Activated CD4-positive, CD25-positive, alpha-beta regulatory T cell treated with anti-CD3 and anti-CD28 coated beads, Interleukin-2, amount 50 U/mL, for 16 hours (primary cell): ENCODE data around the gene NFKBIA.
"Not testable (repeated sequence)": the region's sequence is repeated elsewhere in the genome, so short reads cannot be mapped to it uniquely, and the experiment has no call there.

ENCODE experiments used
- DNase-seq: peaks from one replicate; pipeline ENCODE4 v3.0.0-alpha.2; 2020; ENCODE audit warnings: low read depth, low spot score

Gene NFKBIA

GRCh38 chr14:35391388-35391710, 13.2 kb downstream of the NFKBIA start:
- DNase-seq = no peak

- DNase-seq = no peak
These were observed 13.8 kb downstream of the NFKBIA start for GRCh38 chr14:35390577-35391387.

GRCh38 chr14:35389315-35389667, 15.3 kb downstream of the NFKBIA start:
- DNase-seq = no peak

GRCh38 chr14:35388656-35389314, 15.8 kb downstream of the NFKBIA start:
- DNase-seq = no peak

GRCh38 chr14:35387713-35388579, 16.6 kb downstream of the NFKBIA start:
- DNase-seq = no peak

GRCh38 chr14:35387219-35387618, 17.3 kb downstream of the NFKBIA start:
- no peak for DNase-seq

- DNase-seq = no peak
These were observed 17.9 kb downstream of the NFKBIA start for GRCh38 chr14:35386673-35387125.

- DNase-seq = no peak
These were observed 19.3 kb downstream of the NFKBIA start for GRCh38 chr14:35385042-35385839.

GRCh38 chr14:35384455-35385041, 20.0 kb downstream of the NFKBIA start:
- no peak for DNase-seq

- DNase-seq = no peak
These were observed 20.7 kb downstream of the NFKBIA start for GRCh38 chr14:35383569-35384454.

GRCh38 chr14:35380794-35381193, 23.8 kb downstream of the NFKBIA start:
- DNase-seq = no peak

GRCh38 chr14:35379234-35379933, 25.2 kb downstream of the NFKBIA start:
- not testable (repeated sequence) for DNase-seq

- no peak for DNase-seq
These were observed 25.9 kb downstream of the NFKBIA start for GRCh38 chr14:35378425-35379233.

GRCh38 chr14:35375558-35376025, 29.0 kb downstream of the NFKBIA start:
- DNase-seq = no peak

- DNase-seq = no peak
These were observed 30.3 kb downstream of the NFKBIA start for GRCh38 chr14:35374263-35374712.

GRCh38 chr14:35373208-35373607, 31.3 kb downstream of the NFKBIA start:
- DNase-seq = not testable (repeated sequence)

- no peak for DNase-seq
These were observed 33.6 kb downstream of the NFKBIA start for GRCh38 chr14:35370969-35371368.

- no peak for DNase-seq
These were observed 34.8 kb downstream of the NFKBIA start for GRCh38 chr14:35369701-35370191.
